Spleen (tissue), 7 donors: ENCODE measurements around the gene IGSF21.

Experiments used
- CTCF ChIP-seq, 11 experiments: fragments of 200-600 bp in 7 of 11; fragments of 450-650 bp in 4 of 11; sonication (generic) in 4 of 11; IDR thresholded peaks in 8 of 11; conservative IDR thresholded peaks in 3 of 11; 1 replicate in 7 of 11; 2 replicates in 4 of 11; pipeline versions ENCODE4 v1.4.0 to v1.8.0; 2016 to 2021; ENCODE audit warnings: antibody characterized with exemption in 11 of 11, inconsistent platforms in 4 of 11, mild to moderate bottlenecking in 1 of 11
- POLR2A ChIP-seq, 3 donors: fragments of 450-650 bp; IDR thresholded peaks; one replicate each; pipeline ENCODE4 v1.5.1; 2017; ENCODE audit warnings: antibody characterized with exemption in 3 of 3, mild to moderate bottlenecking in 1 of 3
- POLR2AphosphoS5 ChIP-seq, 3 donors: sonication (generic); formaldehyde crosslinking; IDR thresholded peaks; one replicate each; pipeline ENCODE4 v1.5.1; 2017; ENCODE audit warnings: antibody characterized with exemption in 3 of 3
- donor health status: DM: no; HTN: no; CAD: no; lungs with moderate emphysema.
- donor health status: DM: no; HTN: no; CAD: no.
- donor health status: DM: no; HTN: no; CAD: no.

GRCh38 chr1:18237371-18237770 lies 129.8 kb downstream of the IGSF21 start:
- TF ChIP-seq CTCF (IDR thresholded peaks at IDR 0.05 in 8 of 11, conservative IDR thresholded peaks at IDR 0.05 in 3 of 11) (no peak), POLR2A (IDR thresholded peaks at IDR 0.05) (no peak), POLR2AphosphoS5 (IDR thresholded peaks at IDR 0.05) (no peak)
